Measurements from ENCODE around the gene KHDC3L.
A peak's percentile ranks its signal among the peaks of the same experiment; 100 is the strongest.
"Not testable (repeated sequence)": the region's sequence is repeated elsewhere in the genome, so short reads cannot be mapped to it uniquely, and the experiment has no call there.

KHDC3L gene

GRCh38 chr6:73388433-73388799, 26.0 kb downstream of the KHDC3L start:
- Histone ChIP-seq H3K4me1 (ENCODE audit: low read length) (peaks cover 5% of the 10 kb centered on the region; the same call in 1 of the 2 replicates), H3K9ac (ENCODE audit: low read length) (peak overlapping the region; percentile 72)

GRCh38 chr6:73388800-73389512, 26.5 kb downstream of the KHDC3L start:
- TF ChIP-seq EZH2phosphoT487 (IDR thresholded peaks at IDR 0.05; ENCODE audit: low read depth) (no peak), CTCF (IDR thresholded peaks at IDR 0.05; ENCODE audit: low read depth, low read length) (peak; percentile 88)
- H3K27ac ChIP-seq (ENCODE audit: low read length) = no peak overlapping the region
- no peaks in the 10 kb centered on the region for H3K79me2 ChIP-seq (ENCODE audit: low read length)
- H3K36me3 ChIP-seq (replicated peaks; ENCODE audit: low read depth, low read length) = no peaks in the 10 kb centered on the region
- H3K4me2 ChIP-seq (ENCODE audit: low read length) = peak overlapping the region; percentile 78
- H3K4me1 ChIP-seq (ENCODE audit: low read length) = peaks cover 5% of the 10 kb centered on the region; the same call in 1 of the 2 replicates
- peak overlapping the region; percentile 85 for H3K4me3 ChIP-seq (ENCODE audit: low read length)
- H3K27me3 ChIP-seq (ENCODE audit: low read depth, low read length) = no peaks in the 10 kb centered on the region
- no peaks in the 10 kb centered on the region for H4K20me1 ChIP-seq (ENCODE audit: insufficient read depth, low read length)
- H3K9me3 ChIP-seq (ENCODE audit: insufficient read depth, low read length) = no peaks in the 10 kb centered on the region
- peak overlapping the region; percentile 95 for H2AFZ ChIP-seq (ENCODE audit: low read depth, low read length)
- H3K9ac ChIP-seq (ENCODE audit: low read length) = peak overlapping the region; percentile 72

More at GRCh38 chr6:73388433-73388799, 26.0 kb downstream of the KHDC3L start:
- Histone ChIP-seq H3K9me3 (ENCODE audit: insufficient read depth, low read length) (no peaks in the 10 kb centered on the region), H4K20me1 (ENCODE audit: insufficient read depth, low read length) (no peaks in the 10 kb centered on the region), H3K79me2 (ENCODE audit: low read length) (no peaks in the 10 kb centered on the region), H3K4me2 (ENCODE audit: low read length) (peak overlapping the region; percentile 78), H2AFZ (ENCODE audit: low read depth, low read length) (peak overlapping the region; percentile 95), H3K27ac (ENCODE audit: low read length) (no peak overlapping the region), H3K27me3 (ENCODE audit: low read depth, low read length) (no peaks in the 10 kb centered on the region), H3K36me3 (replicated peaks; ENCODE audit: low read depth, low read length) (no peaks in the 10 kb centered on the region), H3K4me3 (ENCODE audit: low read length) (peak overlapping the region; percentile 85)
- no peak for TF ChIP-seq EZH2phosphoT487 (IDR thresholded peaks at IDR 0.05; ENCODE audit: low read depth)
- TF ChIP-seq CTCF (IDR thresholded peaks at IDR 0.05; ENCODE audit: low read depth, low read length) = no peak

GRCh38 chr6:73389854-73390253, 27.4 kb downstream of the KHDC3L start:
- no peaks in the 10 kb centered on the region for H3K27me3 ChIP-seq (ENCODE audit: low read depth, low read length)
- peak overlapping the region; percentile 64; the same call in 1 of the 2 replicates for H2AFZ ChIP-seq (ENCODE audit: low read depth, low read length)
- TF ChIP-seq EZH2phosphoT487 (IDR thresholded peaks at IDR 0.05; ENCODE audit: low read depth) = no peak
- no peak for TF ChIP-seq CTCF (IDR thresholded peaks at IDR 0.05; ENCODE audit: low read depth, low read length)
- H4K20me1 ChIP-seq (ENCODE audit: insufficient read depth, low read length) = no peaks in the 10 kb centered on the region
- peak overlapping the region; percentile 85 for H3K4me3 ChIP-seq (ENCODE audit: low read length)
- H3K4me1 ChIP-seq (ENCODE audit: low read length) = peaks cover 5% of the 10 kb centered on the region; the same call in 1 of the 2 replicates
- no peaks in the 10 kb centered on the region for H3K9me3 ChIP-seq (ENCODE audit: insufficient read depth, low read length)
- no peak overlapping the region for H3K27ac ChIP-seq (ENCODE audit: low read length)
- H3K9ac ChIP-seq (ENCODE audit: low read length) = no peak overlapping the region
- H3K79me2 ChIP-seq (ENCODE audit: low read length) = no peaks in the 10 kb centered on the region
- H3K36me3 ChIP-seq (replicated peaks; ENCODE audit: low read depth, low read length) = no peaks in the 10 kb centered on the region
- peak overlapping the region; percentile 78 for H3K4me2 ChIP-seq (ENCODE audit: low read length)

- Histone ChIP-seq H3K27ac (ENCODE audit: low read length) (no peak overlapping the region), H2AFZ (ENCODE audit: low read depth, low read length) (no peak overlapping the region), H3K27me3 (ENCODE audit: low read depth, low read length) (no peaks in the 10 kb centered on the region), H3K79me2 (ENCODE audit: low read length) (no peaks in the 10 kb centered on the region), H3K9ac (ENCODE audit: low read length) (no peak overlapping the region), H3K4me1 (ENCODE audit: low read length) (peaks cover 5% of the 10 kb centered on the region; the same call in 1 of the 2 replicates), H3K9me3 (ENCODE audit: insufficient read depth, low read length) (no peaks in the 10 kb centered on the region), H3K36me3 (replicated peaks; ENCODE audit: low read depth, low read length) (no peaks in the 10 kb centered on the region), H3K4me3 (ENCODE audit: low read length) (no peak overlapping the region), H3K4me2 (ENCODE audit: low read length) (no peak overlapping the region), H4K20me1 (ENCODE audit: insufficient read depth, low read length) (no peaks in the 10 kb centered on the region)
- TF ChIP-seq EZH2phosphoT487 (IDR thresholded peaks at IDR 0.05; ENCODE audit: low read depth) (no peak), CTCF (IDR thresholded peaks at IDR 0.05; ENCODE audit: low read depth, low read length) (no peak)
Measured at GRCh38 chr6:73391675-73392074, 29.2 kb downstream of the KHDC3L start.

- H3K4me1 ChIP-seq (ENCODE audit: low read length); H2AFZ ChIP-seq (ENCODE audit: low read depth, low read length): not testable (repeated sequence)
Measured at GRCh38 chr6:73392188-73392587, 29.7 kb downstream of the KHDC3L start.

More at GRCh38 chr6:73392188-73392587, 29.7 kb downstream of the KHDC3L start:
- not testable (repeated sequence) for H3K27ac ChIP-seq (ENCODE audit: low read length); H3K9me3 ChIP-seq (ENCODE audit: insufficient read depth, low read length); H3K79me2 ChIP-seq (ENCODE audit: low read length); H3K4me3 ChIP-seq (ENCODE audit: low read length); H4K20me1 ChIP-seq (ENCODE audit: insufficient read depth, low read length); H3K27me3 ChIP-seq (ENCODE audit: low read depth, low read length); H3K4me2 ChIP-seq (ENCODE audit: low read length); H3K36me3 ChIP-seq (replicated peaks; ENCODE audit: low read depth, low read length); H3K9ac ChIP-seq (ENCODE audit: low read length)

Data from OCI-LY3 (cell line).